OCI-LY3 (cell line): Measurements from ENCODE around the gene CENPT.

ENCODE experiments used
- CTCF ChIP-seq: fragments of 200-600, 300-600 bp; sonication (generic); IDR thresholded peaks from 2 replicates; pipeline ENCODE4 v1.5.1; 2014; ENCODE audit warnings: antibody characterized with exemption, low read length, low read depth
- EZH2phosphoT487 ChIP-seq: fragments of 200-600 bp; shearing (Covaris generic); IDR thresholded peaks from 2 replicates; pipeline ENCODE4 v1.6.1; 2018; ENCODE audit warnings: antibody characterized with exemption, mixed run types, low read depth

GRCh38 chr16:67881621-67882161, 34.2 kb upstream of the CENPT start:
- no peak for TF ChIP-seq CTCF
- no peak for TF ChIP-seq EZH2phosphoT487
